GM04503 (cell line): ENCODE results near the gene GLI3.

ENCODE experiments used
- DNase-seq: peaks from one replicate; pipeline ENCODE4 v3.0.0-alpha.2; 2012; ENCODE audit warnings: low read depth

Gene GLI3

DNA sequence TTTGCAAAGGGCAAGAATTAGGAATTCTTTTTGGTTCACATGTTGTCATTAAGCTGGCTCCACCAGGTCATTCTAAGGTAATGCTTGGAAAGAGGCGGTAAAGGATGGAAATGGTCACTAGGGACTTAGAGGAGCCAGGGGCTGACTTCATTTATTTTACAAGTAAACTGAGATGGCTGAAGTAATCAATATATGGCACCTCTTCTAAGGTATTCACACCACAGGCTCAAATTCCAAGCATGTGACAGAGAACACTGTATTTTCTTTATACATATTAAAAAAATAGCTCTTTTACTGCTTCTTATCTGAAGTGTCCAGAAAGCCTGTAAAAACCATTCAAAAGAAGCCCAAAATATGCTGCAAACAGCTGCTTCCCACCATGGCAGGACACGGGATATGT, 239.0 kb downstream of the GLI3 start:
- DNase-seq: no peak

DNA sequence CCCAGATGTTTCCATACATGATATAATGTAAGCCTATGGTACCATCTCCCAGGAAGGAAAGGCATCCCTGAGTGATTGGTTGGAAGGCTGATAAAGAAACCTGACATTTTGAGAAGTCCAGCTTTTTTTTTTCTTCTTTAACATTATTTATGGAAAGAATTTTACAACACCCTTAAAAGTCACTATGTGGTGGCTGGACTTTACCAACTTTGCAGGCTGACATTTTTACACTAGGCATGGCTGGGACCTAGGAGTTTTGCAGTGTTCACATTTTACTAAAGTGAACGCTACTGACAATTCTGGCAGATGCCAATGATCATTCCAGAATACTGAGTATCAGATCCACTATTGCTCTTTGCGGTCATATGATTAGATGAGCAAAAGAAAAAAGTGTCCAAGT, 239.9 kb downstream of the GLI3 start:
- DNase-seq: no peak

DNA sequence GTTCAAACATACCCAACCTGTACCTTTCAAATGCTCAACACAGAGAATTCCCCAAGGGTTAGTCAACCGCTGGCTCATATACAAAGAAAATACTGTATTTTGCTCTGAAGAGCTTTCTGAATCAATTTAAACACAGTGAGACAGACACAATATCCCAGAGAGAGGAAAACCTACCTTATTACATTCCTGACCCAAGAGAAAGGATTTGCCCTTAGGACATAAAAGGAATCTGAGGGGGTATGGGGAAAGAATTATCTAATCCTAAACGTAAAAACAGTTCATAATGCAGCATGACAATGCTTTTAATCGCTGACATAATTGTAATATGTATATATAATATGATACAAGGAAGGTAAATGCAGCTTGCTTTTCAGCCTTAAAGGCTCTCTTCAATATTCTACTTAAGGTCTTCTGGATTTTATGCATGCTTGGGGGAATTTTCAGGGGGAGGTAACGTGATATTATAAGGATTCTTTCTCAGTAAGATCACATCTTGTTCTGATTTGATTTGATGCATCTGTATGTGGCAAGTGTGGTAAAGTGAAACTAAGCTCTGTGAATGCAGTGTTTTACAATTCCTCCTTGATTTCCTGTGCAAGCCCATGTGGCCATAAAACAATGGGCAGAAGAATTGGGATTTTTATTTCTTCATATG, 240.5 kb downstream of the GLI3 start:
- peak; percentile 49 for DNase-seq

DNA sequence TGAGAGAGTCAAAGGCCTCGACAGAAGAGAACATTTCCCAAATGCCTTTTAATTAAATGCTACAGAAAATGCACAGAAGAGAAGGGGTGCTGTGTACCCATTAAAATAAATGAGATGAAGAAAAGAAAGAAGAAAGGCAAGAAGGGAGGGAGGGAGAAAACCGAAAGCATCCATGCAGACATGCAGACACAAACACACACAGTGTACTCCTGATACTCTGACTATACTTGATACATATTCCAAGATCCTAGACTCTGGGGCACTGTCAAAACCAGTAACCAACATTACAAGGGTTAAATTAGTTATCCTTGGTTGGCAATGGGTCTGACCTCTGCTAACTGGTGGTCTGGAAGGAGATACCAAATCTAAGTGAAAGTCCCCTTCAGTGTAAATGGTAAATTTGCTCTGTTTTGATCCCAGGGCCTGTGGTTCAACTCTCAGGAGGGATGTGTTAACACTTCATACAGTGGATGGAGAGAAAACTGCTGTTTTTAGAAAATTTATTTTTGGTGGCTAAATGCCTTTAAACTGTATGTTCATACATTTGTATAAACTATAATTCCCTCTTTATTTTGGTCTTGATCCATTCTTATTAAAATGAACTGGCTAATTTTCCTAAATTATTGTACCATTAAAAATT, 241.3 kb downstream of the GLI3 start:
- no peak for DNase-seq

DNA sequence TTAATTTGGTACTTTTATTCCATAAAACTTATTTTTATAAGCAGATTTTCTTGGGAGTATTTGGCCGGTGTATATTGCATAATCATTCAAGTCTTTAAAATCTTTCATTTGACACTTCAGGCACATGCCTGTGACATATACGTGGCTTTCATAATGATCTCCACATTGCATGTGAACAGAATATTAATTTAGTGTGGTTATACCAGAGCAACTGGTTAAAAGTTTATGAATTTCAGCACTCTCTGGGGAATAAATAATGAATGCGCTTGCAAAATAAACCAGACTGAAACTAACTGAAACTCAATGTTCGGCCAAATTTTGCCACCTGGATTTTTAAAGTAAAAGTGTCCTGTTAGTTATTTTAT, 242.3 kb downstream of the GLI3 start:
- DNase-seq: peak; percentile 60

DNA sequence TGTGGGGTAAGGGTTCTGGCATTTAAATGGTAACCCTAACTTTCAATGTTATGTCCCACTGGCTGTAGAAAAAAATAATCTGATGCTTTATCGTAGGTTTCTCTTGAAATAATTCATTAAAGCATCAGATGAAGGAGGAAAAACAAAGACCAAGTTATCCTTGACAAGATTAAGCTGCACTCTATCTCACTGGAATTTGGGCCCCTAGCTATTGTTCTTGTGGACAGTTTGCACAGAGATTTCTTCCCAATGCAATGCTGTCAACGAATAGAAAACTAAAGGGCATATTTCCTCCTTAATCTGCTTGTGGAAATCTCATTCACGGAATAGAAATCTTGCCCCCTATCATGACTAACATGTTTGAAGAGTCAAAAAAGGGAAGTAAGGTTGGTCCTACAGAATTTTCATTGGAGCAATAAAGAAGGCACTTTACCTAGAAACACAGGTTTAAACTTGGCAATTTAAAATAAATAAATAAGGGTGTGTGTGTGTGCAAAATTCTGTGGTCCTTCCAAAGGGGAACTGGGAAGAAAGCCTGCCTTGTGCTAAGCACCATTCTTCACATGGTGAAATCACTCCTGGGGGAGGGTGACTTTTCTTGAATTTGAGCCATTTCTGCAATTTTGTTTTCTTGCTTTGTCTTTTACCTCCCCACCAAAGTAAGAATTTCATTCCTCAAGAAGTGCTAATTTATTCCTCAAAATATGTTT, 242.8 kb downstream of the GLI3 start:
- DNase-seq: no peak

DNA sequence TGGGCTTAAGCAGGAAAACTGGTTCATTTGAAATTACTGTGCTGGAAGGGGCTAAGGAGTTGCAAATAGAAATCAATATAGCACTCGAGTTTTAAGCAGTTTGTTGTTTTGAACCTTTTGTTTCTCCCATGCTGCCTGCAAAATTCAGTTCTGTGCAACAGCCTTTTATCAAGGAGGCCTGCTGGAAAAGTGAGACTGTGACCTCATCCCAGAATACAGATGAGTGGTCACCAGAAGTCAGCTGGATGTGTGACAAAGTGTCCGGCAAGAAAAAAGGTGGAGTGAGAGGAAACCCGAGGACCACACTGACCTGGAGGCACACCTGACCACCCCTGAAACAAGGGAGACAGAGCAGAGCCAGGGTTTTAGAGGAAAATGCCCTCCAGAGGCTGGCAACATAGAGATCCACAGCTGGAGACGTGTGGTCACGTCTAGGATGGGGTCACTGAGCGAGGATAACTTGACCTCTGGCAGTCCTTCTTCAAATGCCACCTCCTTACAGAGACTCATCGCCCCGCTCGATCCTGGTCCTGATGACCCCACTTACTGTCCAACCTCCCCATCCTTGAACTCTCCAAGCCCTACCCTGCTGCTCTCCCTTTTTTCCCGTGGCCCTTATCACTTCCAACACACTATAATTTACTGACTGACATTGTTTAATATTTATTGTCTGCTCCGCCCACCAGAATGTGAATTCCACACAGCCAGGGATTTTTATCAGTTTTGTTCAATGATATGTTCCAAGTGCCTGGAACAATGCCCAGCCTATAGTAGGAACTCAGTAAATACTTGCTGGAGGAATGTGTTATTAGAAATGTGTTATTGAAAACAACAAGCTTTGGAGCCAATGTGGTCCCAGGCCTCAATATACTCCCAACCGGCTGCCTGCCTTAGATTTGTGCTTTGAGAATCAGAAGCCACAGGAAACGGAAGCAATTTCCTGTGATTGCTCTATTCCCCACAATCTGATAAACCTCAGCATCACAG, 243.8 kb downstream of the GLI3 start:
- DNase-seq: no peak

DNA sequence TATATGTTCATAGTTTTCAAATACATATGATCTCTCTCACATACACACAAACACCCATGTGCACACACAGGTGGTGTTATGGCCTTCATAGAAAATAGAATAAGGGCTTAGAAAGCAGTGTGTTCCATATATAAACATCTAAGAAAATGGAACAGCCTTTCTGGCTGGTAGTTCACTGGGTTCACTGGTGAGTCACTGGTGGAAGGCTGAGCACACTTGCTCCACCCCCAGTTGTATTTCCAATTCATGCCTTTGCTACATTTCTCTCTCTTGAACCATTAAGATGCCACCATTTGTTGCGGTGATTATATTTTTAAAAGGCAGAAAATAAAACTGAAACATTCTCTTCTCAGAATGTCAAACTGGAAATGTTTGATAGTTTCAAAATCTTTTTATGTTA, 252.1 kb downstream of the GLI3 start:
- DNase-seq: no peak

DNA sequence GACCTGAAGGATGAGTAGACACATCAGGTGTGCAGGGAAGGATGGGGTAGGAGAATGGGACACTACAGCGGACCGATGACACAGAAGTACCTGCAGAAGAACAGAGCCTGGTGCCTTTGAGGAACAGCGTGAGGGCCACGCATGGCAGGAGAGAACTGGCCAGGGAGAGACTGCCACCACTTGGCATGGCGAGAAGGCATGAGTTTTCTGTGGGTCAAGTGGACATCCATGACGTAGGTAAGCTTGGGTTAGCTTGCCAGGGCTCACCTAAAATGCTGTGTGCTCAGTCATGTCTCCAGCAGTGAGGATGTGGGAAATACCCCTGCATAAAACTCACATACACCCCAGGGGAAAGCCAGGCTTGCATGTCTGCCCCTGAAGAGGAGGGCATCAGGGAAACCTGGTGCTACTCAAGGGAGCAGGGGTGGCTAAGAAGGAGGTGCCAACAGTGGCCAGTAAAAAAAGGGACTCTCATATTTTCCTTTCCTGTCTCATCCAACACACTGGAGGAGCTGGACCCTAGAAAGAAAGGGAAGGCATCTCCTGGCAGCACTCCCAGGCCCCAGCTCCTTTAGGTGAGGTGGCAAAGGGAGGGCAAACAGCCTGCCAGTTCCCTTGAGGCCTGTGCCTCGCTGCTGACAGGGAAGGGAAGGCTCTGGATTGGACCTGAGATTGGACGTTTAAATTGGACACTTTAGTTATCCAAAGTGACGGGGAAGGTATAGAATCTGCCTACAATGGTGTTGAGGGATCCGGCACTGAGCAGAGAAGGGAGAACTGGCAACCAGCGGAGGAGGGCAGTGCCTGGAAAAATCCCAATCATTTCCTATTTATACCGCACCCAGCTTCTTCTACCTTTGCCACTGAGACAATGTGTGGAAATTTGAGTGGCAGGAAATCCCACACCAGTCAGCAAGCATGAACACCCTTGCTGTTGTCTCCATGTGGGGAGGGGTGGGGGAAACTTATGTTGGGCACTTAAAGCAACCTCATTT, 255.7 kb downstream of the GLI3 start:
- DNase-seq: no peak

DNA sequence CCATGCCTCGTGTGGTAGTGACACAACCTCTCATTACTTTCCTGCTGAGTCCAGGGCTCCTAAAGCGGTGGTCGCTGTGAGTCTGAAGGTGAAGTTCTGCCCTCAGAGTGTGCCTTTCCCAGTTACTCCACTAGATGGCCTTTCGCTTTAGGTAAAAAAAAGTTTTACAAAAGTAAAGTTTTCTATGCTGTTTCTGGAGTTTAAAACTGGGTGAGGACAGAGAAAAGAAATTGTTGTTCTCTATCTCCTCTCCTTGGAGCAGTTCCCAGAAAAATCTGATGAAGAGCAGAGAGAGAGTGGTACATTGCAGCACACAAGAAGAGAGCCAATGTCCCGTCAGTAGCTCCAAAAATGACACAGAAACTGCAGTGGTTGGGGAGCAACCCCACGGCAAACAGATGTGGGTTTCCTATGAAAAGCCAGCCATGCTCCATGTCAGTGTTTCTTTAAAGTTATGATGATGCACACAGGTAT, 257.1 kb downstream of the GLI3 start:
- DNase-seq: no peak

DNA sequence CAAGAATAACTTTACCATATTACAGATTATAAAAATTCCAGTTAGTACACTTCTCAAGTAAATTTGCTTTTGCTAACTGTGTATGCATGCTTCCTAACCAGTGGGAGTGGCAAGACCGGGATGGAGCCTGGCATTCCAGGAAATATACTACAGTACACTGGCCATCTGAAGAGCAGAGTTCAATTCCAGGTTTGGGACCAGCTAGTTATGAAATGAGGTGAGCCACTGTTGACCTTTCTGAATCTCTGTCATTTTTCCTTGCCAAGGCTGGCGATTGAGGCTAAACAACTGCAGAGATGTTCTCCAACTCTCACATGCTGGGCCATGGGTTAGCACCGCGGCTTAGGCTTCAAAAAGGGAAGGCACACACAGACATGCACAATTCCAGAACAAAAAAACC, 258.2 kb downstream of the GLI3 start:
- no peak for DNase-seq

DNA sequence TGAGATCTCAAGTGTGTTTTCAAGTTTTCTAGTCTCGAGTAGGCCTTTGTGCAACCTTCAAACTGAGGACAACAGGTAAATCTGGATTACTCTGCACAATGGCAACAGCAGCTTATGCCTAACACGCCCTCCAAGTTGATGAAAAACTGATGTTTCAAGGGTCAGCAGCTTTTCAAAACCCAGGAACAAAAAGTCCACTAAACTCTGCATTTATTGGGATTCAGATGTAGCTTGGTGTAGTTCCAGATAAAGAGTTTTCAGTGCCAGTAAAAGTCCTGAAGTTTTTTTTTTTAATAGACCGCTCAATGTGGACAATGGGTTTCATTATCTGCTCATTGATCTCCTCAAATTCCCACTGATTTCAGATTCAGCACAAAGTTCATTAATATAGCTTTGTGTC, 259.3 kb downstream of the GLI3 start:
- DNase-seq: no peak

DNA sequence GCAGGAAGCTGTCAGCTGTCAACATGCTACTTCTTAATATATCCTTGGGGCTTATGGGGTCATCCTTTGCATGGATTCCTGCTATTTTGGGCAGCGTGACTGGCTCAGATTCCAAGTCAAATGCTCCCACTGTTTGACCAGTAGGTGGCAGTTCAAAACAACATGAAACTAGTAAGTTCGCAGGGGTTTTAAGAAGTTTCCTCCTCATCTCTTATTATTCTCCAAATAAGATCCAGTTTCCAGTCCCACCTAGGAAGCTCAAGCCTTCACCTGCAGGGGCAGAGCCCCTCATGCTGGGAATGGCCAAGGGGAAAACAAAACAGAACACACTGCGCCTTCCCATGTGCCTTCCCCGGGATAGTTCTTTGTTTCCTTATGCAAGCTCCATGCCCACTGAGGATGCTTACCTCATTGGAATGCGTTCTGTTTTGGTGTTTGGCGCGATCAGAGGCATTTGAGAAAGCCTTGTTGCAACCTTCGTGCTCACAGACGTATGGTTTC, 259.8 kb downstream of the GLI3 start:
- DNase-seq: no peak

DNA sequence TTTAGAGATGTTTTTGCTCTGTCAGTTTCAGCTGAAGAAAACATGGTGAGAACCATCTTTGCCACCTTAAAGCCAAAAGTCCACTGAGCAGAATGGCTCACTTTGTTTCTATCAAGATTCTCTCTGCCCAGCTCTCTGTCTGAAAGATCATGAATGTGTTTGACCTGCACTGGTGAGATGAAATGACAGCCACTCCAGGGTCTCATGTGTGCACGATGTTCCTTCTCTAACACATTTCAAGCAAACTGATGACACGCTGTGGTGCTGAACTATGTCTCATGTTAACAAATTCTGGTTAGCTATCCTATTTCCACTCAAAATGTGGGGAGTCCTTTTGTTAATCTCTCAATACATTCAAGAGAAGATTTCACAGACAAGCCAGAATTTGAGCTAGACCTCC, 260.6 kb downstream of the GLI3 start:
- no peak for DNase-seq

DNA sequence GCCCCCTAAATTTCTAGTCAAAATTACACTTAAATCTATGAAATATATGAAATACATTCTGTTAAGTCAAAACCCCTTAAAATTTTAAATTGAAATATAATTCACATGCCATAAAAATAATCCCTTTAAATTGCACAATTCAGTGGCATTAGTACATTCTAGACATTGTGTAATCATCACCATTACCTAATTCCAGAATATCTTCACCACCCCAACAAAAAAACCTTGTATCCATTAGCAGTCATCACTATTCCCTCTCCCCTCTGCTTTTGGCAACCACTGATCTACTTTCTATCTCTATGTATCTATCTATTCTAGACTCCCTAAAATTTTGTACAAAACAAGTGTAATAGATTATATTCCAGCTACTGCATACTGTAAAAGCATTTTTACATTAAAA, 261.2 kb downstream of the GLI3 start:
- DNase-seq: no peak

DNA sequence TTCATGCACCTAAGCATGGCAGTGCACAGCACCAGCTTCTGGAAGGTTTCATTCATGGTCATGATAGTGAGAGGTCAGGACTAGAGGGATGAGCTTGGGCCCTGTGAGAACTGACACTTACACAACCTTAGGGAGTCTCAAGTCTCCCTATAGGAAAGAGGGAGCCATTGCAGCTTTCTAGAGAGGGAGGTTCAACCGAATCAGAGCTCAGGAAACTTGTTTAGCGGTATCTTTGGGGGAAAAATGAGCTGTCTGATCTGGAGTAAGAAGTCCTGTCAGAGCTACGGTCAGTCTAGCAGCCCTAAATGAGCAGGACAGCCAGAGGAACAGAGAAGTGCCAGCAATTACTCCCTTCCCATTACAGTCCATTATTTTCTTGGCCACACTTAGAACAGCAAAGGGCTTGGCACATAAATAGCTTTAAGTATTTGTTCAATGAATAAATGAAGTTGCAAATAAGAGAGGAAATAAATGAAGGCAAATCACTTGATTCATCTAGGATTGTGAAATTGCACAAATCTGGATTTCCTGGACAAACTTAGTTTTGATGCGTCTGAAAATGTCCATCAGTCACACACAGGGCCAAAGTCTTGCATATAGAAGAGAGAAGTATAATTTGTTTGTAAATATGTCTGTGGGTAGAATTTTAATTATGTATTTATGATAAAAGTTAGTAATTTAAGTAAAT, 262.0 kb downstream of the GLI3 start:
- no peak for DNase-seq

DNA sequence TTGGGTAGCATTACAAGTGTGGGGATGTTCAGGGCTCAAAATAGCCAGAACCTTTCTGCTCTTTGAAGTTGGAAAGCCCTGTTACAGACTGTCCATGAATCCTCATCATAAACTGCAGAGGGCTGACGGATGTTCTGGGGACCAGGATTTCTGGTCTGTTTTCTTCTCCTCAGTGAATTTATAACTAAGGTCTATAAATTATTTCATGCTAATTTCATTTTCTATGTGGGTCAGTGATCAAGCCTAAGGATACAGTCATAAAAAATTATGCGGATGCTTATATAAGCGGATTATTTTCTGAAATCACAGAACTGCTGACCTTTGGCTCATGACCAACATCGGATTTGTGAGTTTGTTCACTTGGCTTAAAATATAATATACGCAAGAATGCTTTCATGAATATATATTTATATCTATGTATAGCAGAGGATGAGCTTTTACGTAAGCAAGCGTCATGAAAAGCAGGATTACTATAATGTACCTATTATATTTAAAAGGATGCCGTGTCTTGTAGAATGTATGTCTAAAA, 263.7 kb downstream of the GLI3 start:
- DNase-seq: no peak

DNA sequence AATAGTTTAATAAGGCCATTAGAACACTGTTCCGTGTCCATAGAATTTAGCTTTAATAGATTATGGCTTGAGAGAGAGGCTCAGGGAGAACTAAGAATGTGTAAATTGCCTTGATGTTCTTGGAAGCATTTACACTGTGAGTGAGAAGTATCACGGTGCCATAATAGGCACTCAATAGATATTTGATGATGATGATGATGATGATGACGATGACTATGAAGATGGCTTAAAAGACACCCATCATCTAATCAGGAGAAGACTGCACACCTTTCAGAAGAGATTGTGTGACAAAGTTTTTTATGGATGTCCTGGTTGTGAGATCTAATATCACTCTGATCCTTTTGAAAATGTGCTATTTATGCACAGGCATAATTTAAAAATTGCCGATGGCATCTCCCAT, 264.2 kb downstream of the GLI3 start:
- DNase-seq: no peak

DNA sequence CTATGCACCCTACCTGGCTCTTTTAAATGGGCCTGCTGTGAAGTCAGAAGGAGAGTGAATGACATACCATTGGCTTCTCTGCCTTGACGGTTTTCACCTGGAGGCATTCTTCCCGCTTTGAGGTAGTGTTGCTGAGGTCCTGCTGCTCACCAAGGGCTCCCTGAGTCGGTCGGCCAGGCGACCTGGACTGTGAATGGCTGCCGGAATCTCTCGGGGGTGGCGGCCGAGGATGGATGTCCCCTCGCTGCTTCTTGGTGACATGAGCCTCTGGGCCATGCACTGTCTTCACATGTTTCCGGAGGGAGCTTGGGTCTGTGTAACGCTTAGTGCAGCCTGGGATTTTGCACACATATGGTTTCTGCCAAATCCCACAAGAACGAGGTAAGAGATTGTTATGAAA, 264.7 kb downstream of the GLI3 start:
- no peak for DNase-seq

DNA sequence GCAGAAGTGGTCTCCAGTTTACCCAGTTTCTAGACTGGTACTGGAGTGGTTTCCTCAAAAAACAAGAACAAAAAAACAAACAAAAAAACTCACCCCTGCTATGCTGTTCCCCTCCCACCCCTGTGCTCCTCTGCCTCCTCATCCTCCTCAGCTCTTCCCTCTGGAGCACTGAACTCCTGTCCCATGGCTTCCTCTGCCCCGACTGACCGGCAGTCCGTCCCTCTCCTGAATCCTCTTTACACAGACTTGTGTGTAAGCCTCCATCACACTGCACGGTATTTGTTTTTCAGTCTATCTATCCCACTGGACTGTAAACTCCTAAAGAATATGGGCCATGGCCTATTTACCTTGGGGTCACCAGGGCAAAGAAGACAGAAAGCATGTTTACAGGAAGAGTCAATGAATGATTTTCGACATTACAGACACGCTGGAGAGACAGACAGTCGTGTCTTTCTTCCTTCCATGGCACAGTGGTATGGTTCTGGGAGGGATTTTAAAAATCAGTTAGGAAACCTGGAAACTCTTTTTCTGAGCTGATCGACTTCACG, 265.3 kb downstream of the GLI3 start:
- DNase-seq: no peak
